CD14-positive monocyte (primary cell): ENCODE results near the gene KCNMB4. TPM values are rescaled to one million over a fixed set of nuclear protein-coding genes. Genes with fewer than 3 reads are reported as not detected.

ENCODE experiments used
- DNase-seq, 3 donors: peaks; one replicate each; pipeline ENCODE4 v3.0.0-alpha.2; 2011 to 2022
- H2AFZ ChIP-seq: 2 replicates; pipeline ENCODE4 v1.6.0; 2012; ENCODE audit warnings: mild to moderate bottlenecking, low read depth, low read length, inconsistent platforms; ENCODE audit not compliant: insufficient read depth, poor library complexity, severe bottlenecking
- H3K27ac ChIP-seq, 2 donors: 1 replicate in 1 of 2; 2 replicates in 1 of 2; pipeline ENCODE4 v1.5.1; 2012 to 2013; ENCODE audit warnings: low read length in 2 of 2, control low read depth in 1 of 2, inconsistent platforms in 1 of 2, low read depth in 1 of 2, mild to moderate bottlenecking in 1 of 2
- H3K27me3 ChIP-seq, 2 donors: one replicate each; pipeline versions ENCODE4 v1.6.0 to v1.6.1; 2011 to 2013; ENCODE audit warnings: low read length in 2 of 2; ENCODE audit not compliant: control insufficient read depth in 2 of 2, insufficient read depth in 2 of 2
- H3K36me3 ChIP-seq, 2 donors: replicated peaks in 1 of 2; 1 replicate in 1 of 2; 2 replicates in 1 of 2; pipeline versions ENCODE4 v1.5.1 to v1.6.1; 2012 to 2013; ENCODE audit warnings: low read length in 2 of 2, control low read depth in 1 of 2, inconsistent platforms in 1 of 2, mild to moderate bottlenecking in 1 of 2; ENCODE audit not compliant: insufficient read depth in 2 of 2, control insufficient read depth in 1 of 2
- H3K4me1 ChIP-seq, 2 donors: 1 replicate in 1 of 2; 2 replicates in 1 of 2; pipeline versions ENCODE4 v1.5.1 to v1.6.1; 2012 to 2013; ENCODE audit warnings: low read length in 2 of 2, control low read depth in 1 of 2, inconsistent platforms in 1 of 2, mild to moderate bottlenecking in 1 of 2, moderate library complexity in 1 of 2; ENCODE audit not compliant: insufficient read depth in 2 of 2, control insufficient read depth in 1 of 2
- H3K4me2 ChIP-seq: replicated peaks from 2 replicates; pipeline ENCODE3; 2012; ENCODE audit warnings: low read length, moderate library complexity, mild to moderate bottlenecking; ENCODE audit not compliant: poor library complexity, severe bottlenecking; ENCODE audit errors: extremely low read depth
- H3K4me3 ChIP-seq, 3 experiments: fragments of 200-600 bp in 1 of 3; sonication (generic) in 1 of 3; replicated peaks in 1 of 3; 1 replicate in 2 of 3; 2 replicates in 1 of 3; pipeline ENCODE4 v1.5.1; 2011 to 2013; ENCODE audit warnings: low read length in 3 of 3, mild to moderate bottlenecking in 3 of 3, control low read depth in 2 of 3, low read depth in 2 of 3, inconsistent platforms in 1 of 3, moderate library complexity in 1 of 3
- H3K79me2 ChIP-seq: 2 replicates; pipeline ENCODE4 v1.6.0; 2012; ENCODE audit warnings: mild to moderate bottlenecking, control low read depth, inconsistent platforms, low read length, moderate library complexity; ENCODE audit not compliant: insufficient read depth
- H3K9ac ChIP-seq: 2 replicates; pipeline ENCODE4 v1.6.0; 2017; ENCODE audit warnings: low read length, mild to moderate bottlenecking; ENCODE audit not compliant: insufficient read depth, poor library complexity, severe bottlenecking
- H3K9me3 ChIP-seq, 2 donors: replicated peaks in 1 of 2; 1 replicate in 1 of 2; 2 replicates in 1 of 2; pipeline versions ENCODE4 v1.5.1 to v1.6.1; 2012 to 2013; ENCODE audit warnings: low read length in 2 of 2, control low read depth in 1 of 2; ENCODE audit not compliant: control insufficient read depth in 1 of 2, insufficient read depth in 1 of 2
- H4K20me1 ChIP-seq: 2 replicates; pipeline ENCODE4 v1.6.0; 2012; ENCODE audit warnings: mild to moderate bottlenecking, low read length, control low read depth, moderate library complexity; ENCODE audit not compliant: insufficient read depth
- H3K27ac Mint-ChIP-seq, 7 donors: one replicate each; pipeline ENCODE4 v1.8.0; 2020; ENCODE audit warnings: mild to moderate bottlenecking in 7 of 7, mixed read lengths in 7 of 7, moderate library complexity in 6 of 7, inconsistent platforms in 2 of 7
- H3K27me3 Mint-ChIP-seq, 3 donors: one replicate each; pipeline ENCODE4 v1.8.0; 2021 to 2022; ENCODE audit warnings: low read depth in 3 of 3, mild to moderate bottlenecking in 3 of 3, mixed read lengths in 3 of 3, moderate library complexity in 3 of 3, inconsistent platforms in 1 of 3
- H3K36me3 Mint-ChIP-seq, 2 donors: one replicate each; pipeline ENCODE4 v1.8.0; 2020; ENCODE audit warnings: mixed read lengths in 2 of 2, inconsistent platforms in 1 of 2, mild to moderate bottlenecking in 1 of 2
- H3K4me1 Mint-ChIP-seq: one replicate; pipeline ENCODE4 v1.8.0; 2020; ENCODE audit warnings: mild to moderate bottlenecking, mixed read lengths
- H3K4me3 Mint-ChIP-seq, 2 donors: one replicate each; pipeline ENCODE4 v1.8.0; 2020; ENCODE audit warnings: mild to moderate bottlenecking in 2 of 2, mixed read lengths in 2 of 2, moderate library complexity in 1 of 2
- H3K9me3 Mint-ChIP-seq, 7 donors: one replicate each; pipeline ENCODE4 v1.8.0; 2020 to 2022; ENCODE audit warnings: mixed read lengths in 7 of 7, mild to moderate bottlenecking in 6 of 7, moderate library complexity in 6 of 7, inconsistent platforms in 2 of 7
- WGBS: methylation state at CpG from one replicate; pipeline ENCODE4 v1.1.5; 2013; ENCODE audit warnings: missing lambda C conversion rate; ENCODE audit not compliant: insufficient coverage; 5-methylcytosine and 5-hydroxymethylcytosine counted together
- intact Hi-C, 2 donors: fragments of 100-400 bp; cut with micrococcal nuclease; formaldehyde crosslinking; loops; one replicate each; pipeline versions ENCODE4 v1.15.0 to v1.15.1; 2023
- polyA plus RNA-seq, 3 donors: library from polyadenylated mRNA; depleted of rRNA in 1 of 3; unstranded in 2 of 3; stranded (reverse) in 1 of 3; fragments of 300-500 nt in 2 of 3; fragments of >200 nt in 1 of 3; fragmentation: Illumina TruSeq in 2 of 3; gene quantifications; 1 replicate in 2 of 3; 2 replicates in 1 of 3; pipeline ENCODE4 v1.2.3, GENCODE V29; 2012 to 2021
- small RNA-seq: library from RNA; depleted of rRNA; stranded (forward); fragments of <200 nt; gene quantifications from one replicate; pipeline ENCODE3, GENCODE V24; 2012; ENCODE audit warnings: low read depth; ENCODE audit not compliant: insufficient read length
- TF ChIP-seq, protein P1 (sequence below): fragments of 200-600 bp; IDR thresholded peaks from one replicate; pipeline ENCODE4 v1.8.0; 2022; ENCODE audit warnings: antibody characterized with exemption, mild to moderate bottlenecking

KCNMB4 gene
- polyA plus RNA-seq, 3 donors = 0.23 to 0.83 (median 0.41) TPM

DNA sequence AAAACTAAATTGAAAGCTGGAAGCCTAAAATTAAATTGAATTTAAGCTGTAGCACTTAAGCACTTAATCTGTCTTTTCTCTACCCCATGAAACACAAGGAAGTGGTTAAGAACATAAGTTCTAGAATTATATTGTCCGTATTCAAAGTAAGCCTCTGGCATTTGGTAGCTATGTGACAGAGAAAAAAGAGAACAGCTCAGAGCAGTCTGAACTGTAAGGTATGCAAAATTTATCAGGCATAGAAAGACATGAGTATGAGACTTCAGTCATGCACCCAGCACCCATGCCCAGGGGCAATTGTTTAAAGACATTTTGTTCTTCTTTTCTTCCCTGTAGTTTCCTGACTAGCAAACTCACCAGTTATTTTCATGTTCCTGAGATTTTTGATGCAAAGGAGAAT is 116.7 kb downstream of the KCNMB4 start:
- H3K4me3 Mint-ChIP-seq = no peak overlapping the region
- no peak overlapping the region for H2AFZ ChIP-seq

More for the DNA sequence above, 116.7 kb downstream of the KCNMB4 start:
- H3K27ac Mint-ChIP-seq = no peak overlapping the region
- H3K36me3 ChIP-seq = no peaks in the 10 kb centered on the region
- no peak overlapping the region for H3K27ac ChIP-seq
- no peak overlapping the region for H3K4me2 ChIP-seq
- intact Hi-C loops = no loop called here
- no peaks in the 10 kb centered on the region for H3K36me3 Mint-ChIP-seq
- H4K20me1 ChIP-seq = no peaks in the 10 kb centered on the region
- TF ChIP-seq, protein P1, sequence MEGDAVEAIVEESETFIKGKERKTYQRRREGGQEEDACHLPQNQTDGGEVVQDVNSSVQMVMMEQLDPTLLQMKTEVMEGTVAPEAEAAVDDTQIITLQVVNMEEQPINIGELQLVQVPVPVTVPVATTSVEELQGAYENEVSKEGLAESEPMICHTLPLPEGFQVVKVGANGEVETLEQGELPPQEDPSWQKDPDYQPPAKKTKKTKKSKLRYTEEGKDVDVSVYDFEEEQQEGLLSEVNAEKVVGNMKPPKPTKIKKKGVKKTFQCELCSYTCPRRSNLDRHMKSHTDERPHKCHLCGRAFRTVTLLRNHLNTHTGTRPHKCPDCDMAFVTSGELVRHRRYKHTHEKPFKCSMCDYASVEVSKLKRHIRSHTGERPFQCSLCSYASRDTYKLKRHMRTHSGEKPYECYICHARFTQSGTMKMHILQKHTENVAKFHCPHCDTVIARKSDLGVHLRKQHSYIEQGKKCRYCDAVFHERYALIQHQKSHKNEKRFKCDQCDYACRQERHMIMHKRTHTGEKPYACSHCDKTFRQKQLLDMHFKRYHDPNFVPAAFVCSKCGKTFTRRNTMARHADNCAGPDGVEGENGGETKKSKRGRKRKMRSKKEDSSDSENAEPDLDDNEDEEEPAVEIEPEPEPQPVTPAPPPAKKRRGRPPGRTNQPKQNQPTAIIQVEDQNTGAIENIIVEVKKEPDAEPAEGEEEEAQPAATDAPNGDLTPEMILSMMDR = no peak
- H3K79me2 ChIP-seq = no peaks in the 10 kb centered on the region
- no CpG with 5 or more reads among the region's 1 CpG for WGBS
- peaks cover 0 to 3% (median 0%) of the 10 kb centered on the region in 3 donors for H3K27me3 Mint-ChIP-seq
- peaks cover 3 to 13% (median 7%) of the 10 kb centered on the region in 7 donors for H3K9me3 Mint-ChIP-seq
- no peak for DNase-seq
- H3K9ac ChIP-seq = no peak overlapping the region
- H3K4me1 Mint-ChIP-seq = no peaks in the 10 kb centered on the region
- H3K27me3 ChIP-seq = no peaks in the 10 kb centered on the region
- no peaks in the 10 kb centered on the region for H3K9me3 ChIP-seq
- H3K4me3 ChIP-seq = no peak overlapping the region
- no peaks in the 10 kb centered on the region for H3K4me1 ChIP-seq

Small RNA genes lying within 50 kb of the gene (small RNA-seq; reads per million reads assigned to genes)
- not detected for gene RNU4-65P

Other genes starting within 250 kb of the KCNMB4 start
- gene CNOT2, start 122.9 kb upstream of the KCNMB4 start, polyA plus RNA-seq = 10 to 100 TPM; 49.8 to 77.2 (median 72.7) TPM